Colon (tissue), 2 donors: Measurements from ENCODE around the gene ACTN4.
"Not testable (repeated sequence)": the region's sequence is repeated elsewhere in the genome, so short reads cannot be mapped to it uniquely, and the experiment has no call there.

ENCODE experiments used
- FAIRE-seq: peaks from 2 replicates; lab custom pipeline; 2012; peaks lifted over from hg19 to GRCh38; lab: Jason Lieb, UNC
- donor health status: control.
- donor health status: control.

ACTN4 gene

DNA sequence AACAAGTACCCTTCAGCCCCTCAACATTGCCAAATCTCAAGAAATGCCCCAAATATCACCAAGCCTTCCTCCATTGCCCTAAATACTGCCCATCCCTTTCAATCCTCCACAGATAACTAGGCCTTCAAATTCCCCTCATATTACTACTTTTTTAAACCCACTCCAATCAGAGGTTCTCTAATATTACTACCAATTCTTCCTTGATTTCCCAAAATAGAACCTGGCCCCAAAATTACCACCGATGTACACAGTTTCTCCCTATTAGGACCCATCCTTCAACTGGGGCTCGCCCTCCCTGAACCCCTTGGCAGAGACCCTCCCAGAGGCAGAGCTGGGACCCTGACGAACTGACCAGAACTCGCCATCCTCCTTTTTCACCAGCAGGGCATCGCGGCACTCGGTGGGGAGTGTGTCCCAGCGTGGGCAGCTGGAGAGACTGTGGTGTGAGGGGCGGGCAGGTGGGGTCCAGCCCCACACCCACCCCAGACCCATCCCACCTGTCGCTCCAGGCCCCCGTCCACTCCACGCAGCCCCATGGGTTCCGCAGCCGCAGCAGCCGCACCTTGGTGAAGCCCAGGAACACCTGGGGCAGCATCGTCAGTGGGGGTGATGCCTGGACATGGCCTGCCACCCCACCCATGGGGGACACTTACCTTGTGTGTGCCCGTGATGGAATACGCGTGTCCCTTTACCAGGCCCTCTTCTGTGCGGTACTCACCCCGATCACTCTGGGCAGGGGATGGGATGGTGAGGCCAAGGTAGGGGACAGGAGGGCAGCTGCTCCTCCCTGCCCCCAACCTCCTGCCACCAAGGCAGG lies 90.7 kb downstream of the ACTN4 start:
- no peak for FAIRE-seq

DNA sequence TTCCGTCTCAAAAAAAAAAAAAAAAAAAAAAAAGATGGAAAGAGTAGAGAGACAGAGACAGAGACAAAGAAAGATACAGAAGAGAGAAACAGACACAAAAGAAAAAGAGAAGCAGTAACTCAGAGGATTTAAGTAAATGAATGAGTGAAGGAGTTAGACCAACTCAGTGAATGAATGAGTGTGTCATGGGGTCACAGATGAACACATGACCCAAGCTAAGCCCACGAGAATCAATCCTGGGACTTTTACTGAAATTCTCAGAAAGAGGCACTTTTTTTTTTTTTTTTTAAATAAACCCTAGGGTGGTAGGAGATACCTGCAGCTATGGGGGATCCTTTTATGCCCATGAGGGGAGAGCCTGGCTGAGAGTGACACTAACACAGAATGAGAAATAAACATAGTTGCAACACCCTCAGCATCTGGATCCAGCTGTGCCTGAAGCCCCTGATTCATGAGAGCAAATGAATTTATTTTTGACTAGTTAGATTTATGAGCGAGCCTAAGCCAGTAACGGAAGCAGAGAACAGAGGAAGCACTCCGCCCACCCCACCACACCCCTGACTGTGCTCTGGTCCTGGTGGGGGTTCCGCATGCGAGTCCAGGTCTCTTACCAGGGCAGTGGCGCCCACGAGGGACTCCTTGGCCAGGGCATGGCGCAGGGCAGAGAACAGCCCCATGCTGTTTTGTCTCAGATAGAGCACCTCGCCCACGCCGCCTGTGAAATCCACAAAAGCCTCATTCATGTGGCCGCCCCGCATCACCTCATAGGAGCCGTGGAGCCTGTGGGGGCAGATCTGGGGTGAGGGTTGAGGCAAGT lies 92.2 kb downstream of the ACTN4 start:
- FAIRE-seq = no peak

DNA sequence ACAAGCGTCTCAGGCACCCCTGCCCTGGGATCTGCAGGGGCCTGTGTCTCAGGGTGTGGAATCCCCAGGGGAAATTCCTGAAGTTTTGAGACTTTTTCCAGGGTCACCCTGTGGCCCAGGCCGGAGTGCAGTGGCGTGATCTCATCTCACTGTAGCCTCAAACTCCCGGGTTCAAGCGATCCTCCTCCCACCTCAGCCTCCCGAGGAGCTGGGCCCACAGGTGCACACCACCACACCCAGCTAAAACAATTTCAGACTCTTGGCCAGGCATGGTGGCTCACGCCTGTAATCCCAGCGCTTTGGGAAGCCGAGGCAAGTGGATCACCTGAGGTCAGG lies 92.8 kb downstream of the ACTN4 start:
- no peak for FAIRE-seq

DNA sequence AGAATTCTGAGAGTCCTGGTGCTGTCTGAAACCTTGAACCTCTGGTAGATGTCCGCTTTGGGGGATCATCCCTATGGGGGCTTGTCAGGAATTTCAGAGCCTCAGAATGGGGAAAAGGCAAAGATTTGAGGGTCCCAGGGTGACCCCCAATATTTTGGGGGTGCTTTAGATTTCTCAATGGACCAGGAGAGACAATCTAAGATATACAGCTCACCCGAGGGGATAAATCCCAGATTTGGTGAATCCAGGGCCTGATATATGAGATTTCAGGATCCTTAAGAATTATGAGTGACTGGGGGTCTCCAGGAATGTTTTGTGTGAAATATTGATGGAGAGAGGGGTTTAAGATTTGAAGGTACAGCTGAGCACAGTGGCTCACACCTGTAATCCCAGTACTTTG lies 93.5 kb downstream of the ACTN4 start:
- FAIRE-seq = no peak

DNA sequence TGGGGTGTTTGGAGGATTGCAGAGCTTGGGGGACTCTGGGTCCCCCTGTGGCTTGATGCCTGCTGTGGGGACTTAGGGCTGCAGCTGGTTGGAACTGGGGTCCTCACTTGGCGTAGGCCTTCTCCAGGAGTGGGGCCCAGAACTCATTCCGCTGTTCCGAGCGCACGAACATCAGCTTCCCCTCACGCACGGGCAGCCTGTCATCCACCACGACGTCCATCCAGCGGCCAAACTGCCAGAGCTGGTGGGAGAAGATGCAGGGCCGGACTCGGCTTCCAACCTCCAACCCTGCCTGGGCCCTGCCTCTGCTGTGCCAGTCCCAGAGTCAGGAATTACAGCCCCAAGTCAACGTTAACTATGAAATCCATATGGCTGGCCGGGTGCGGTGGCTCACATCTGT lies 94.2 kb downstream of the ACTN4 start:
- FAIRE-seq = no peak

DNA sequence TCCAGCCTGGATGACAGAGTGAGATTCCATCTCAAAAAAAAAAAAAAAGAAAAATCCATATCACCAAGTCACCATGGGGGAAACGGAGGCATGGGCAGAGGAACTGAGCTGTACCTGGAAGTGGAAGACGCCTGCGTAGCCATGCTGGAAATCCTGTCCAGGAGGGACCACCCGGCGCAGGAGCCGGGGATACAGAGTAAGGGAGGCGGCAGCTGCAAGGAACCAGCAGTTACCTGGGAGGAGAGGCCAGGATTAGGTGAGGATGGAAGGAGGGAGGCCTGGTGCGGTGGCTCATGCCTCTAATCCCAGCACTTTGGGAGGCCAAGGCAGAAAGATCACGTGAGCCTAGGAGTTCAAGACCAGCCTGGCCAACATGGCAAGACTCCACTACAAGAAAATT lies 94.8 kb downstream of the ACTN4 start:
- no peak for FAIRE-seq

DNA sequence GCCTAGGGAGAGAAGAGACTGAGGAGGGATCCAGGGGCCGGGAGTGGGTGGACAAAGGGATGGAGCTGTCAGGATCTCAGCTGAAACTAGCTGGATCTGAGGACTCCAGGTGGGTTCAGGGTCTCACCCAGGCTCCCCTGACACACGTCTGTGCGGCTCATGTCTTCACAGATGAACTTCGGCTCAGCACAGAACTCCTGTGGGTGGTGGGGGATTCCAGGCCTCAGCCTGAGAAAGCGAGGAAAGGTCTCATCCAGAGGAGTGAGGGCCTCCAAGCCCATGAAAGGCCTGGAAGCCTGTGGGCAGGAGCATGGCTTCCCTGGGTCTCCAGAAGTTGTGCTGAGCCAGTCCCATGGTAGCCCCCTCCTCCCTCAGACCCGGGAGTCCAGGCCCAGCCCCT lies 95.5 kb downstream of the ACTN4 start:
- no peak for FAIRE-seq

DNA sequence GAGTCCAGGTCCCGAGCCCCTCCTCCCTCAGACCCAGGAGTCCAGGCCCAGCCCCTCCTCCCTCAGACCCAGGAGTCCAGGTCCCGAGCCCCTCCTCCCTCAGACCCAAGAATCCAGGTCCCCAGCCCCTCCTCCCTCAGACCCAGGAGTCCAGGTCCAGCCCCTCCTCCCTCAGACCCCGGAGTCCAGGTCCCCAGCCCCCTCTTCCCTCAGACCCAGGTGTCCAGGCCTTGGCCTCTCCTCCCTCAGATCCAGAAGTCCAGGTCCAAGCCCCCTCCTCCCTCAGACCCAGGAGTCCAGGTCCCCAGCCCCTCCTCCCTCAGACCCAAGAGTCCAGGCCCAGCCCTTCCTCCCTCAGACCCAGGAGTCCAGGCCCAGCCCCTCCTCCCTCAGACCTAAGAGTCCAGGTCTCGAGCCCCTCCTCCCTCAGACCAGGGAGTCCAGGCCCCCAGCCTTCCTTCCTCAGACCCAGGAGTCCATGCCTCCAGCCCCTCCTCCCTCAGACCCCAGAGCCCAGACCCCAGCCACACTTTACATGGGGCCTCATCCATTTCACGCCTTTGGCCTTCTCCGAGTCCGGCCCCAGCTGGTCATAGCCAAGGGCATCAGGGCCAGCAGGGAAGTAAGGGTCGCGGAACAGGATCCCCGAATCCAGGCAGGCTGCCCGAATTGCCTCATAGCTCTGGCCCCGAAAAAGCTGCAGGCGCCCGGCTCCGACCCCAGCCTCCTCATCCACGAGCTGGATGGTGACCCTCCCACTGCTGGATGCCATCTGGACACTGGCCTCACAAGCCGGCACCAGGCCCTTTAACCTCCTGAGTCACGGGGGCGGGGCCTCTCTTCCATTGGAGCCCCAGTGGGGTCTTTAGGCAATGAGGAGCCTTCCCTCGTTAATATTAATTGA lies 96.2 kb downstream of the ACTN4 start:
- no peak for FAIRE-seq

DNA sequence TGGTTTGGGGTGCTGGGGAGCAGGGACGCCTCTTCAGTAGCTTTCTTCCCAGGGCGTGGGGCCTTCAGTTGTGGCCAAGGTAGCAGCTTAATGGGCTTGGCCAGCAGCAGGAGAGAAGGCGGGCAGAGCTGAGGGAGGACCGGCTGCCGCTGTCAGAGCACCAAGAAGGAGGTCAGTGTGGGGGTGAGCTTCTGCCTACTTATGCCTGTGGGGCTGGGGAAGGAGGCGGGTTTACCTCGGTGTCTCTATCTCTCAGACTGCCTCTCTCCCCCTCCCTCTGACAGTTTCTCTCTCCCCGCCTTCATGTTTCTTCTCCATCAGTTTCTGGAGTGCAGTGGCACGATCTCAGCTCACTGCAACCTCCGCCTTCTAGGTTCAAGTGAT lies 96.8 kb downstream of the ACTN4 start, which contains the start of gene CAPN12:
Gene CAPN12 (minus strand): TSS at position 177 of the 384 bp plus-strand sequence. CDS start 309 bp downstream, outside the sequence.
- no peak for FAIRE-seq

DNA sequence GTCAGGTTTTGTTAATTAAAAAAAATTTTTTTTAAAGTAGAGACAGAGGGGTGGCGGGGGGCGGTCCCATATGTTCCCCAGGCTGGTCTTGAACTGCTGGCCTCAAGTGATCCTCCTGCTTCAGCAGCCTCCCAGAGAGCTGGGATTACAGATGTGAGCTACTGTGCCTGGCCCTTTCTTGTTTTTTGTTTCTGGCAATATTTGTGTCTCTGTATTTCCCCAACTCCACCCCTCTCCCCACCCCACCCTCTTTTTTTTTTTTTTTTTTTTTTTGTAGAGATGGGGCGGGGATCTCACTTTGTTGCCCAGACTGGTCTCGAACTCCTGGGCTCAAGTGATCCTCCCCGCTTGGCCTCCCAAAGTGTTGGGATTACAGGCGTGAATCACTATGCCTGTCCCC lies 97.4 kb downstream of the ACTN4 start:
- FAIRE-seq = no peak

DNA sequence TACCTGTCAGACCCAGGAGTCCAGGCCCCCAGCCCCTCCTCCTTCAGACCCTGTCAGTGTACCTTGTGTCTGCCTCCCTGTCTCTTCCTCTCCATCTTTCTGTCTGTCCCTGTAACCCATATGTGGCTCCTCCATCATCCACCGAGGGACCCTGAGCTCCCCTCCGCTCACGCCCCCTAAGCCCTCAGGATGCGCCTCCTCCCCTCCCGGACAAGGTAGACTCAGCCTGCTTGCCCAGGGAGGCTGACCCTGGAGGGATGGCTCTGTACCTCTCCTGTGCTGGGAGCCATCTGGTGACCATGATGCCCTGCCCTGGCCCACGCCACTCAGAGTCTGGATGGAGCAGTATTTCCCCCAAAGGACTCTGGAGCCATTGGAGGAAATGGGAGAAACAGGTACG lies 97.9 kb downstream of the ACTN4 start:
- no peak for FAIRE-seq

DNA sequence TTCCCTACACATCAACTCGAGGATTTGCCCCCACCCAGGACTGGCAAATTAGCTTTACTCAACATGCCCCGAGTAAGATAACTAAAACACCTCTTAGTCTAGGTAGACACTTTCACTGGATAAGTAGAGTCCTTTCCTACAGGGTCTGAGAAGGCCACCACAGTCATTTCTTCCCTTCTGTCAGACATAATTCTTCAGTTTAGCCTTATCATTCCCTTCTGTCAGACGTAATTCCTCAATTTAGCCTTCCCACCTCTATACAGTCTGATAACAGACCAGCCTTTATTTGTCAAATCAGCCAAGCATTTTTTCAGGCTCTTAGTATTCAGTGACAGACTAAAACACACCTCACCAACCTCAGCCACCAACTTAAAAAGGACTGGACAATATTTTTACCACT lies 106.3 kb downstream of the ACTN4 start:
- not testable (repeated sequence) for FAIRE-seq

DNA sequence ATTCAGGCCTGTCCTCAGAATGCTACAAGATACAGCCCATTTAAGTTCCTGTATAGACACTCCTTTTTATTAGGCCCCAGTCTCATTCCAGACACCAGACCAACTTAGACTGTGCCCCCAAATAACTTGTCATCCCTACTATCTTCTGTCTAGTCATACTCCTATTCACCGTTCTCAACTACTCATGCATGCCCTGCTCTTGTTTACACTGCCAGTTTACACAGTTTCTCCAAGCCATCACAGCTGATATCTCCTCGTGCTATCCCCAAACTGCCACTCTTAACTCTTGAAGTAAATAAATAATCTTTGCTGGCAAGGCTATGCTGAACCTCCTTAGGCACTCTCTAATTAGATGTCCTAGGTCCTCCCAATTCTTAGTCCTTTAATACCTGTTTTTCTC lies 106.7 kb downstream of the ACTN4 start:
- FAIRE-seq = not testable (repeated sequence)

DNA sequence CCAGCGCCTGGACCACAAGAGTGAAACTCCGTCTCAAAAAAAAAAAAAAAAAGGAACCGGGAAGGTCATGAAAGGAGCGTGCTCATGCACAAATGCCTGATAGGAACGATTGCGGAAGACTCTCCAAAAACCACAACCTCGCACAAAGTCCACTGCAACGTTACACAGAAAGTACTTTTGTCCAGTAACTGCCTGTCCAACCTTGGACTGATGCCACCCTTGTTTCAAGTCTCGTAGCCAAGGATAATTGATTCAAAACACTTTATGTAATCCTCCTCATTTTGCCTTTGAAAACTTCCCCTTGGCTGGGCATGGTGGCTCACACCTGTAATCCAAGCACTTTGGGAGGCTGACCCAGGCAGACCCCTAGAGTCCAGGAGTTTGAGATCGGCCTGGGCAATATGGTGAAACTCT lies 112.1 kb downstream of the ACTN4 start:
- FAIRE-seq = no peak

DNA sequence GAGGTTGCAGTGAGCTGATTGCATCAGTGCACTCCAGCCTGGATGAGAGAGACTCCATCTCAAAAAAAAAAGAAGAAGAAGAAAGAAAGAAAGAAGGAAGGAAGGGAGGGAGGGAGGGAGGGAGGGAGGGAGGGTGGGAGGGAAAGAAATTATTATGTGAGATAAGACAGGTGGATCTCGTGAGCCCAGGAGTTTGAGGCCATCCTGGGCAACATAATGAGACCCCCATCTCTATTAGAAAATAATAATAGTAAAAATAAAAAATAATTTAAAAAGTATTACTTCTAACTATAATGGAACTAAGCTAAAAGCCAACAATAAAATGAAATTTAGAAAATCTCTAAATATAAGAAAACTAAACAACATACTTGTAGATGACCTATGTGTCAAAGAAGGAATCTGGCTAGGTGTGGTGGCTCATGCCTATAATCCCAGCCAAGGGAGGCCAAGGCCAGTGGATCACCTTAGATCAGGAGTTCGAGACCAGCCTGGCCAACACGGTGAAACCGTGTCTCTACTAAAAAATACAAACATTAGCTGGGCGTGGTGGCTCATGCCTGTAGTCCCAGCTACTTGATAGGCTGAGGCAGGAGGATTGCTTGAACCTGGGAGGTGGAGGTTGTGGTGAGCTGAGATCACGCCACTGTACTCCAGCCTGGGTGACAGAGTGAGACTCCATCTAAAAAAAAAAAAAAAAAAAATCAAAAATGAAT lies 113.5 kb downstream of the ACTN4 start:
- FAIRE-seq = not testable (repeated sequence)

DNA sequence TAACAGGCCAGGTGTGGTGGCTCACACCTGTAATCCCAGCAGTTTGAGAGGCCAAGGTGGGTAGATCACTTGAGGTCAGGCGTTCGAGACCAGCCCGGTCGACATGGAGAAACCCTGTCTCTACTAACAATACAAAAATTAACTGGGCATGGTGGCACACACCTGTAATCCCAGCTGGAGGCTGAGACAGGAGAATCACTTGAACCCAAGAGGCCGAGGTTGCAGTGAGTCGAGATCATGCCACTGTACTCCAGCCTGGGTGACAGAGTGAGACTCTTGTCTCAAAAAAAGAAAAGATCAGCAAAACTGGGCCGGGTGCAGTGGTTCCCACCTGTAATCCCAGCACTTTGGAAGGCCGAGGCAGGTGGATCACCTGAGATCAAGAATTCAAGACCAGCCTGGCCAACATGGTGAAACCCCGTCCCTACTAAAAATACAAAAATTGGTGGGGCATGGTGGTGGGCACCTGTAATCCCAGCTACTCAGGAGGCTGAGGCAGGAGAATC lies 114.5 kb downstream of the ACTN4 start:
- not testable (repeated sequence) for FAIRE-seq

DNA sequence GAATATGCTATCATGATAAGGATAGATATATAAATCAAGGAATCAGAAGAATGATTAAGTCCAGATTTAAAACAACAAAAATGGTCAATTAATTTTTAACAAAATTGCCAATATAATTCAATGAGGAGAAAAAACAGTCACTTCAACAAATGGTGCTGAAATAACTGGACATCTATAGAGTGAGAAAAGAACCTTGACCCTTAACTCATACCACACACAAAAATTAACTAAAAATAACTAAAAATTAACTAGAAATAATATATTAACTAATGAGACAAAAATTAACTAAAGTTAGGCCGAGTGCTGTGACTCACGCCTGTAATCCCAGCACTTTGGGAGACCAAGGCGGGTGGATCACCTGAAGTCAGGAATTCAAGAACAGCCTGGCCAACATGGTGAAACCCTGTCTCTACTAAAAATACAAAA lies 116.4 kb downstream of the ACTN4 start:
- no peak for FAIRE-seq

DNA sequence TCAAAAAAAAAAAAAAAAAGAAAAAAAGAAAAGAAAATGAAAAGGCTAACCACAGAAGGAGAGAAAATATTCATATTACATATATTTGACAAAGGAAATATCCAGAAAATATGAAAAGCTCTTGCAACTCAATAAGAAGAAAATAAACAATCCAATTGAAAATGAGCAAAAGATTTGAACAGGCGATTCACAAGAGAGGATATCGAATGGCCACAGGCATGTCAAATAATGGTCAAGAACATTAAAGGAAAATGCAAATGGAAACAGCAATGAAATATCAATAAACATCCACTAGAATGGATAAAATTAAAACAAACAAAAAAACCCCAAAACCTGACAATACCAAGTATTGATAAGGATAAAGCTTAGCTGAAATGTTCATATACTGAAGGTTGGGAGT lies 117.8 kb downstream of the ACTN4 start:
- no peak for FAIRE-seq

DNA sequence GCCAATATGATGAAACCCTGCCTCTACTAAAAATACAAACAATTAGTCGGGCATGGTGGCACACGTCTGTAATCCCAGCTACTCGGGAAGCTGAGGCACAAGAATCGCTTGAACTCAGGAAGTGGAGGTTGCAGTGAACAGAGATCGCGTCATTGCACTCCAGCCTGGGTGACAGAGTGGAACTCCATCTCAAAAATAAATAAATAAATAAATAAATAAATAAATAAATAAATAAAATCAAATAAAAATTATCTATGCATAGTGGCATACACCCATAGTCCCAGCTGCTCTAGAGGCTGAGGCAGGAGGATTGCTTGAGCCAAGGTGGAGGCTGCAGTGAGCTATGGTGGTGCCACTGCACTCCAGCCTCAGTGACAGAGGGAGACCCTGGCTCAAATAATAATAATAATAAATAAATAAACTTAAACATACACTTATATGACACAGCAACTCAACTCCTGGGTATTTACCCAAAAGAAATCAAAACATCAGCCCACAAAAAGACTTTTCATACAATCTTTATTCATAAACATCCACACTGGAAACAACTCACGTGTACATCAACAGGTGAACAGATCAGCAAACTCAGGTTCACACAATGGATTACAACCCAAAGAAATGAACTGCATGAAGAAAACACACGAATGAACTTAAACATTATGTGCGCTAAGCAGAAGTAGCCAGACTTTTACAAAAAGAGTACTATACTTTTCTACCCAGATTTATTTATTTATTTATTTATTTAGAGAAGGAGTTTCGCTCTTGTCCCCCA lies 119.0 kb downstream of the ACTN4 start:
- FAIRE-seq = no peak

DNA sequence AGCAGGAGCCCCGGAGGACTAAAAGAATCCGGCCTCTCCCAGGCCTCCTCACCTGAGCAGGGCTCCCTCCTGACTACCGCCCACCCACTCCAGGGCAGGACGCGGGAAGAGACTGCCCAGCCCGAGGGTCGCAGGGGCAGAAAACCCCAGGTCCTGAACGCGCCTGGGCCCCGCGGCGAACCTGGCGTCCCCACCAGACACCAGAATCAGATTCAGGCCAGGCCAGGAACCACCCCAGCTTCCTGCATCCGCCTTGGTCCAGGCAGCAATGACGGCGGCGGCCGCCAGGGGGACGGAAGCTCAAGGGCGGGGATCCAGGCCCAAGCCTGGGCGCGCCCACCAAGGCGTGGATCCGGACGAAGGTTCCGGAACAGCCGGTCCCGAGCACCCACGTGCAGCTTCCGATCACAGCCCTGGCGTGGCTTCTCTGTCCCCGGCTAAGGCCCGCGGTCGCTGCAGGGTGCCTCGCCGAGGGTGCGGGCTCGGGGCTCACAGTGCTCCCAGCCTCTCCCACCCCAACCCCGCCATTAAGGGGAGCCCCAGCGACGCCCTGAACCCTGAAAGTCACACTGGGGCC lies 122.3 kb downstream of the ACTN4 start:
- FAIRE-seq = no peak
